ENCODE measurements around the gene MCAT. TPM values are rescaled to one million over a fixed set of nuclear protein-coding genes. Genes with fewer than 3 reads are reported as not detected.

The MCAT gene
- polyA plus RNA-seq, 1 donor, result 12.7 TPM

GRCh38 chr22:43172191-43172590 is 29.0 kb upstream of the MCAT start:
- no peak for DNase-seq

GRCh38 chr22:43171607-43172006 is 28.4 kb upstream of the MCAT start:
- DNase-seq, result no peak

- no peak for DNase-seq
Measured at GRCh38 chr22:43171019-43171491, 27.9 kb upstream of the MCAT start.

GRCh38 chr22:43170131-43170480 is 26.9 kb upstream of the MCAT start:
- DNase-seq, result no peak

- no peak for DNase-seq
Measured at GRCh38 chr22:43169310-43170130, 26.3 kb upstream of the MCAT start.

GRCh38 chr22:43168471-43169309 is 25.5 kb upstream of the MCAT start:
- no peak for DNase-seq

- DNase-seq, result no peak
Measured at GRCh38 chr22:43167001-43167589, 23.9 kb upstream of the MCAT start.

- DNase-seq, result no peak
Measured at GRCh38 chr22:43166132-43166930, 23.1 kb upstream of the MCAT start.

GRCh38 chr22:43164636-43165035 is 21.4 kb upstream of the MCAT start:
- DNase-seq, result no peak

- DNase-seq, result no peak
Measured at GRCh38 chr22:43163241-43163795, 20.1 kb upstream of the MCAT start.

- DNase-seq, result no peak
Measured at GRCh38 chr22:43162412-43163150, 19.4 kb upstream of the MCAT start.

- no peak for DNase-seq
Measured at GRCh38 chr22:43160497-43161126, 17.4 kb upstream of the MCAT start.

- no peak for DNase-seq
Measured at GRCh38 chr22:43159484-43160178, 16.4 kb upstream of the MCAT start.

- no peak for DNase-seq
Measured at GRCh38 chr22:43158778-43159483, 15.7 kb upstream of the MCAT start.

GRCh38 chr22:43157874-43158546 is 14.8 kb upstream of the MCAT start:
- no peak for DNase-seq

GRCh38 chr22:43156413-43156812 is 13.2 kb upstream of the MCAT start:
- DNase-seq, result no peak

GRCh38 chr22:43155789-43156188 is 12.6 kb upstream of the MCAT start:
- no peak for DNase-seq

- DNase-seq, result no peak
Measured at GRCh38 chr22:43154887-43155536, 11.8 kb upstream of the MCAT start.
